ENCODE measurements around the gene PDIA5.

- TF ChIP-seq POLR2A (IDR thresholded peaks at IDR 0.05) (no peak), CTCF (IDR thresholded peaks at IDR 0.05) (no peak), POLR2AphosphoS5 (IDR thresholded peaks at IDR 0.05) (no peak), EP300 (IDR thresholded peaks at IDR 0.05) (no peak)
Measured at GRCh38 chr3:123085293-123085931, 18.6 kb downstream of the PDIA5 start.

Data from sigmoid colon (tissue), 4 donors.